ENCODE measurements around the gene RAB22A. TPM values are rescaled to one million over a fixed set of nuclear protein-coding genes. Genes with fewer than 3 reads are reported as not detected.

RAB22A gene
- total and polyA plus RNA-seq, 2 of the 4 experiments (the other 2 are of a cell fraction): 8.2 to 8.4 TPM

DNA sequence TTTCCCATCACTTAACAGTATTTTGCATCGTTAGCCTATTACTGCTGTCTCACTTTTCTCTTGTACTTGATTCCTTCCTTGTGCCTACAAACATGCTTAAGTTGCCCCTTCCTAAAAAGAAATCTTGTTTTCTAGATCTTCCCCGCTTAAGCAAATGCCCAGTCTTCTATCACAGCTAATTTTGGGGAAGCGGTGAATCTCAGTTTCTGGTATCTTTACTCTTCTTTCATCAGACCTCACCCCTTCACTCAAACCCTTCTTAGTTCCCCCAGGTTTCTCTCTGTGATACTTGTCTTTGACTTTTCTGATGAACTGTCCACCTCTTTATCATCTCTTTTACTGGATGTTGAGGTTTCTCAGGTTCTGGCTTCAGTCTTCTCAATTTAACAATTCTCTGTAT, 93.8 kb downstream of the RAB22A start:
- no peak overlapping the region for H3K18ac ChIP-seq (ENCODE audit: low read depth, low read length)
- no peak overlapping the region for H2BK120ac ChIP-seq (ENCODE audit: low read depth, low read length)
- no peak overlapping the region for H4K5ac ChIP-seq (ENCODE audit: low read depth, low read length)
- H3K9ac ChIP-seq (ENCODE audit: low read depth, low read length): no peak overlapping the region
- H4K20me1 ChIP-seq (ENCODE audit: insufficient read depth, low read length): peaks cover 95% of the 10 kb centered on the region
- H2BK15ac ChIP-seq (ENCODE audit: low read depth, low read length): no peak overlapping the region
- ATAC-seq (ENCODE audit: low read depth): no peak
- H2BK20ac ChIP-seq (ENCODE audit: low read depth, low read length): no peak overlapping the region
- H3K36me3 ChIP-seq (ENCODE audit: control insufficient read depth, insufficient read depth, low read length): no peaks in the 10 kb centered on the region; the same call in 1 of the 2 replicates
- no peak overlapping the region for H2AFZ ChIP-seq (replicated peaks; ENCODE audit: low read length, poor library complexity)
- TF ChIP-seq CHD1 (IDR thresholded peaks at IDR 0.05; ENCODE audit: low read depth, low read length) (no peak), SMC3 (IDR thresholded peaks at IDR 0.05; ENCODE audit: low read depth, low read length) (no peak), BHLHE40 (IDR thresholded peaks at IDR 0.05; ENCODE audit: low read depth, low read length) (no peak), MXI1 (IDR thresholded peaks at IDR 0.05; ENCODE audit: borderline replicate concordance, low read depth, low read length) (no peak), FOS (IDR thresholded peaks at IDR 0.05; ENCODE audit: low read depth, low read length) (no peak), RAD21 (IDR thresholded peaks at IDR 0.05; ENCODE audit: low read length) (no peak), ELK1 (IDR thresholded peaks at IDR 0.05; ENCODE audit: borderline replicate concordance, low read depth, low read length) (no peak), MAFK (IDR thresholded peaks at IDR 0.05; ENCODE audit: low read depth, low read length) (no peak), CEBPB (IDR thresholded peaks at IDR 0.05; ENCODE audit: low read depth, low read length) (no peak), POLR2A (IDR thresholded peaks at IDR 0.05; ENCODE audit: low read depth, low read length) (no peak), NFE2L2 (IDR thresholded peaks at IDR 0.05; ENCODE audit: low read depth, low read length) (no peak), RFX5 (IDR thresholded peaks at IDR 0.05; ENCODE audit: low read depth, low read length) (no peak), MAZ (IDR thresholded peaks at IDR 0.05; ENCODE audit: borderline replicate concordance, low read depth, low read length) (no peak), RCOR1 (IDR thresholded peaks at IDR 0.05; ENCODE audit: insufficient replicate concordance, low read length) (no peak)
- TF ChIP-seq, protein P1, sequence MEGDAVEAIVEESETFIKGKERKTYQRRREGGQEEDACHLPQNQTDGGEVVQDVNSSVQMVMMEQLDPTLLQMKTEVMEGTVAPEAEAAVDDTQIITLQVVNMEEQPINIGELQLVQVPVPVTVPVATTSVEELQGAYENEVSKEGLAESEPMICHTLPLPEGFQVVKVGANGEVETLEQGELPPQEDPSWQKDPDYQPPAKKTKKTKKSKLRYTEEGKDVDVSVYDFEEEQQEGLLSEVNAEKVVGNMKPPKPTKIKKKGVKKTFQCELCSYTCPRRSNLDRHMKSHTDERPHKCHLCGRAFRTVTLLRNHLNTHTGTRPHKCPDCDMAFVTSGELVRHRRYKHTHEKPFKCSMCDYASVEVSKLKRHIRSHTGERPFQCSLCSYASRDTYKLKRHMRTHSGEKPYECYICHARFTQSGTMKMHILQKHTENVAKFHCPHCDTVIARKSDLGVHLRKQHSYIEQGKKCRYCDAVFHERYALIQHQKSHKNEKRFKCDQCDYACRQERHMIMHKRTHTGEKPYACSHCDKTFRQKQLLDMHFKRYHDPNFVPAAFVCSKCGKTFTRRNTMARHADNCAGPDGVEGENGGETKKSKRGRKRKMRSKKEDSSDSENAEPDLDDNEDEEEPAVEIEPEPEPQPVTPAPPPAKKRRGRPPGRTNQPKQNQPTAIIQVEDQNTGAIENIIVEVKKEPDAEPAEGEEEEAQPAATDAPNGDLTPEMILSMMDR (conservative IDR thresholded peaks at IDR 0.05; ENCODE audit: low read depth, low read length): no peak
- TF ChIP-seq, protein P2, sequence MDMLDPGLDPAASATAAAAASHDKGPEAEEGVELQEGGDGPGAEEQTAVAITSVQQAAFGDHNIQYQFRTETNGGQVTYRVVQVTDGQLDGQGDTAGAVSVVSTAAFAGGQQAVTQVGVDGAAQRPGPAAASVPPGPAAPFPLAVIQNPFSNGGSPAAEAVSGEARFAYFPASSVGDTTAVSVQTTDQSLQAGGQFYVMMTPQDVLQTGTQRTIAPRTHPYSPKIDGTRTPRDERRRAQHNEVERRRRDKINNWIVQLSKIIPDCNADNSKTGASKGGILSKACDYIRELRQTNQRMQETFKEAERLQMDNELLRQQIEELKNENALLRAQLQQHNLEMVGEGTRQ (IDR thresholded peaks at IDR 0.05; ENCODE audit: low read depth, low read length): no peak
- H2AK9ac ChIP-seq (replicated peaks; ENCODE audit: low read depth, low read length, poor library complexity): no peak overlapping the region
- H3K27me3 ChIP-seq (ENCODE audit: control insufficient read depth, insufficient read depth, low read length): no peaks in the 10 kb centered on the region
- H2BK5ac ChIP-seq (ENCODE audit: low read depth, low read length, poor library complexity, severe bottlenecking): no peak overlapping the region
- H3K14ac ChIP-seq (replicated peaks; ENCODE audit: low read depth, low read length): no peak overlapping the region
- no TSS peak for BruUV-seq (replicated peaks)
- H3K4ac ChIP-seq (ENCODE audit: low read depth, low read length): no peak overlapping the region
- H3K4me1 ChIP-seq (ENCODE audit: control insufficient read depth, insufficient read depth, low read length): peaks cover 7% of the 10 kb centered on the region
- ChIA-PET CTCF (no interaction called here), POLR2A (ENCODE audit: unreplicated experiment) (no interaction called here)
- dilution Hi-C loops (cut with HindIII; ENCODE audit: low sequenced_read_pairs, unreplicated experiment): no loop called here
- in situ Hi-C loops (cut with MboI; ENCODE audit: low sequenced_read_pairs): no loop called here
- no peaks in the 10 kb centered on the region for H3K9me3 ChIP-seq (ENCODE audit: control insufficient read depth, insufficient read depth, low read length)
- H3K56ac ChIP-seq (ENCODE audit: extremely low read depth, insufficient read depth, low read length): no peak overlapping the region
- DNase-seq: no peak
- H4K8ac ChIP-seq (ENCODE audit: low read depth in 2 of 2, low read length in 2 of 2): no peak overlapping the region
- H3K4me3 ChIP-seq (ENCODE audit: insufficient read depth, low read depth, low read length): no peak overlapping the region
- H3K9me1 ChIP-seq (ENCODE audit: insufficient read depth, low read length): peaks cover 20% of the 10 kb centered on the region
- no peak overlapping the region for H2AK5ac ChIP-seq (ENCODE audit: low read depth, low read length)
- H3K79me1 ChIP-seq (ENCODE audit: low read depth in 1 of 2, low read length in 2 of 2): peaks cover 40 to 73% of the 10 kb centered on the region in 2 experiments
- intact Hi-C loops (cut with micrococcal nuclease): no loop called here
- no peak overlapping the region for H3K27ac ChIP-seq (ENCODE audit: insufficient read depth, low read length)
- no peak overlapping the region for H3K4me2 ChIP-seq (ENCODE audit: low read depth, low read length)
- WGBS, 2 experiments (ENCODE audit: extremely low coverage in 2 of 2, insufficient read length in 1 of 2): no CpG with 5 or more reads among the region's 3 CpGs
- no peak overlapping the region for H4K91ac ChIP-seq (ENCODE audit: insufficient read depth, low read depth, low read length)
- no peak overlapping the region for H3K23ac ChIP-seq (ENCODE audit: low read depth, low read length)

Measured in IMR-90 (cell line).